ENCODE data around the gene ADAM8. TPM values are rescaled to one million over a fixed set of nuclear protein-coding genes. Genes with fewer than 3 reads are reported as not detected.
"Not testable (repeated sequence)": the region's sequence is repeated elsewhere in the genome, so short reads cannot be mapped to it uniquely, and the experiment has no call there.

The ADAM8 gene
- total RNA-seq, 2 donors from 2014 or later = 3.7 to 5.5 TPM

GRCh38 chr10:133267829-133268228 lies 8.8 kb downstream of the ADAM8 start:
- Mint-ChIP-seq H3K4me3 (no peak overlapping the region), H3K4me1 (no peaks in the 10 kb centered on the region), H3K27me3 (ENCODE audit: insufficient read depth) (peaks cover 18% of the 10 kb centered on the region), H3K36me3 (ENCODE audit: low read depth) (no peaks in the 10 kb centered on the region), H3K9me3 (no peaks in the 10 kb centered on the region), H3K27ac (no peak overlapping the region)
- no peaks in the 10 kb centered on the region for H3K4me1 ChIP-seq (ENCODE audit: control insufficient read depth, insufficient read depth, low read length)
- no peak for DNase-seq
- no peaks in the 10 kb centered on the region for H3K36me3 ChIP-seq (ENCODE audit: control insufficient read depth, insufficient read depth, low read length)
- H3K27ac ChIP-seq (ENCODE audit: low read depth, low read length) = no peak overlapping the region
- H3K4me3 ChIP-seq (ENCODE audit: low read length) = no peak overlapping the region
- WGBS, 2 experiments (ENCODE audit: insufficient coverage in 1 of 2, insufficient read length in 1 of 2) = 89 to 94% methylated on average over 12 to 22 of the region's 22 CpGs
- no peak overlapping the region for H3K9ac ChIP-seq (ENCODE audit: extremely low read depth, low read length, poor library complexity, severe bottlenecking)
- no peaks in the 10 kb centered on the region for H3K9me3 ChIP-seq (ENCODE audit: control insufficient read depth, low read length)
- H3K27me3 ChIP-seq (ENCODE audit: control insufficient read depth, insufficient read depth, low read length, poor library complexity, severe bottlenecking) = peaks cover 9% of the 10 kb centered on the region
- TF ChIP-seq CTCF (conservative IDR thresholded peaks at IDR 0.05) = no peak

GRCh38 chr10:133267293-133267692 lies 9.4 kb downstream of the ADAM8 start:
- H3K4me1 Mint-ChIP-seq = no peaks in the 10 kb centered on the region
- 93 to 96% methylated on average over 6 to 14 of the region's 14 CpGs for WGBS, 2 experiments (ENCODE audit: insufficient coverage in 1 of 2, insufficient read length in 1 of 2)
- H3K4me1 ChIP-seq (ENCODE audit: control insufficient read depth, insufficient read depth, low read length) = no peaks in the 10 kb centered on the region
- H3K9ac ChIP-seq (ENCODE audit: extremely low read depth, low read length, poor library complexity, severe bottlenecking) = no peak overlapping the region
- no peak for DNase-seq
- H3K36me3 ChIP-seq (ENCODE audit: control insufficient read depth, insufficient read depth, low read length) = no peaks in the 10 kb centered on the region
- H3K27me3 Mint-ChIP-seq (ENCODE audit: insufficient read depth) = peaks cover 23% of the 10 kb centered on the region
- no peaks in the 10 kb centered on the region for H3K36me3 Mint-ChIP-seq (ENCODE audit: low read depth)
- H3K27ac ChIP-seq (ENCODE audit: low read depth, low read length) = no peak overlapping the region
- no peaks in the 10 kb centered on the region for H3K9me3 Mint-ChIP-seq
- no peak overlapping the region for H3K27ac Mint-ChIP-seq
- TF ChIP-seq CTCF (conservative IDR thresholded peaks at IDR 0.05) = no peak
- no peak overlapping the region for H3K4me3 ChIP-seq (ENCODE audit: low read length)
- no peaks in the 10 kb centered on the region for H3K9me3 ChIP-seq (ENCODE audit: control insufficient read depth, low read length)
- peaks cover 14% of the 10 kb centered on the region for H3K27me3 ChIP-seq (ENCODE audit: control insufficient read depth, insufficient read depth, low read length, poor library complexity, severe bottlenecking)
- H3K4me3 Mint-ChIP-seq = no peak overlapping the region

- H3K4me1 ChIP-seq (ENCODE audit: control insufficient read depth, insufficient read depth, low read length) = peaks cover 2% of the 10 kb centered on the region
- WGBS, 2 experiments (ENCODE audit: insufficient coverage in 1 of 2, insufficient read length in 1 of 2) = 93 to 100% methylated on average over 11 to 21 of the region's 21 CpGs
- H3K9me3 Mint-ChIP-seq = no peaks in the 10 kb centered on the region
- no peak for DNase-seq
- H3K36me3 Mint-ChIP-seq (ENCODE audit: low read depth) = no peaks in the 10 kb centered on the region
- no peak overlapping the region for H3K4me3 ChIP-seq (ENCODE audit: low read length)
- no peak overlapping the region for H3K4me3 Mint-ChIP-seq
- H3K27ac ChIP-seq (ENCODE audit: low read depth, low read length) = no peak overlapping the region
- H3K9me3 ChIP-seq (ENCODE audit: control insufficient read depth, low read length) = no peaks in the 10 kb centered on the region
- H3K36me3 ChIP-seq (ENCODE audit: control insufficient read depth, insufficient read depth, low read length) = no peaks in the 10 kb centered on the region
- H3K9ac ChIP-seq (ENCODE audit: extremely low read depth, low read length, poor library complexity, severe bottlenecking) = no peak overlapping the region
- no peak overlapping the region for H3K27ac Mint-ChIP-seq
- H3K27me3 ChIP-seq (ENCODE audit: control insufficient read depth, insufficient read depth, low read length, poor library complexity, severe bottlenecking) = peaks cover 16% of the 10 kb centered on the region
- no peaks in the 10 kb centered on the region for H3K4me1 Mint-ChIP-seq
- peaks cover 26% of the 10 kb centered on the region for H3K27me3 Mint-ChIP-seq (ENCODE audit: insufficient read depth)
- TF ChIP-seq CTCF (conservative IDR thresholded peaks at IDR 0.05) = no peak
Measured at GRCh38 chr10:133266056-133266795, 10.4 kb downstream of the ADAM8 start.

- WGBS, 2 experiments (ENCODE audit: insufficient coverage in 1 of 2, insufficient read length in 1 of 2) = 76 to 100% methylated on average over 2 to 10 of the region's 10 CpGs
- H3K4me3 ChIP-seq (ENCODE audit: low read length); H3K9ac ChIP-seq (ENCODE audit: extremely low read depth, low read length, poor library complexity, severe bottlenecking); H3K9me3 Mint-ChIP-seq; DNase-seq; H3K4me1 ChIP-seq (ENCODE audit: control insufficient read depth, insufficient read depth, low read length); H3K27ac ChIP-seq (ENCODE audit: low read depth, low read length); H3K4me1 Mint-ChIP-seq; H3K36me3 Mint-ChIP-seq (ENCODE audit: low read depth); H3K27ac Mint-ChIP-seq; H3K9me3 ChIP-seq (ENCODE audit: control insufficient read depth, low read length); H3K4me3 Mint-ChIP-seq; H3K36me3 ChIP-seq (ENCODE audit: control insufficient read depth, insufficient read depth, low read length): not testable (repeated sequence)
- H3K27me3 Mint-ChIP-seq (ENCODE audit: insufficient read depth) = peaks cover 34% of the 10 kb centered on the region
- H3K27me3 ChIP-seq (ENCODE audit: control insufficient read depth, insufficient read depth, low read length, poor library complexity, severe bottlenecking) = peaks cover 16% of the 10 kb centered on the region
Measured at GRCh38 chr10:133265052-133265451, 11.6 kb downstream of the ADAM8 start.
